Measurements from ENCODE around the gene RAPGEF4.
A peak's percentile ranks its signal among the peaks of the same experiment; 100 is the strongest.

RAPGEF4 gene

DNA sequence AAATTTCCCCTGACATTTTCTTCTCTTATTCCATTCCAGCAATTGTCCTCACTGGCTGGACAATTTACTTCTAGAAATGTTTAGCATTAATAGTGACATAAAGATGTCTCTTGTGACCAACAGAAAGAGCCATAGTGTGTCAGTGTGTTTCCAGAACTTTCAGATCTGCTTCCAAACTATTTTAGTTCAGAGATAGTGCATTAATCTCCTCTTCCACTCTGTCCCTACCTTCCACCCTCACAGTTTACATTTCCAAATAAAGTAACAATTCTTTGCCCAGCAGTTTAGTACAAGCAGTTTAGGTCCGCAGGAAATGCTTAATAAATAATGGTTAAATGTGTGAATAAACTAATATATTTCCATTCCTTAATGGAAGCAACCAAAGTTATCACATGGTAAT lies 24.5 kb upstream of the RAPGEF4 start:
- H3K4me1 Mint-ChIP-seq (ENCODE audit: low read depth): no peaks in the 10 kb centered on the region
- no peaks in the 10 kb centered on the region for H3K9me3 Mint-ChIP-seq
- H3K27ac Mint-ChIP-seq: no peak overlapping the region
- H3K4me3 Mint-ChIP-seq: no peak overlapping the region
- peaks cover 18% of the 10 kb centered on the region for H3K27me3 Mint-ChIP-seq (ENCODE audit: low read depth)
- DNase-seq (ENCODE audit: low spot score): no peak
- H3K36me3 Mint-ChIP-seq (ENCODE audit: low read depth): no peaks in the 10 kb centered on the region

DNA sequence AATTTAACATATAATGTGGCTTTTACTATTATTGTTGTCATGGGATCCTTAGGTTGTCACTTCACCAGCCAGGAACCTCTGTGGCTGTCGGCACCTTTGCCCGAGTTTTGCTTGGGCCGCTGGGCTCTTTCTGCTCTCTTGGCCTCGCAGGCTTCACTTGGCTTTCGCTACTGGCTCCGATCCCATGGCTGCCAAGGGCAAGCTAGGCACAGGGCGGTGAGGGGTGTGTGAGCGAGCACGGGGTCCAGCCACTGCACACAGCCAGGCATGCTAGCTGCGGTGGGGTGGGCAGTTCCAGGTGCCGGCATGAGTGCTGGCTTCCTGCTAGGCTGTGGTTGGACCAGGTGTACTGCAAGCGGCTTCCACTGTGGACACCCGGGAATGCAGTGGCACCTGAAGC lies 23.4 kb upstream of the RAPGEF4 start:
- H3K4me1 Mint-ChIP-seq (ENCODE audit: low read depth): no peaks in the 10 kb centered on the region
- H3K36me3 Mint-ChIP-seq (ENCODE audit: low read depth): no peaks in the 10 kb centered on the region
- H3K4me3 Mint-ChIP-seq: no peak overlapping the region
- H3K9me3 Mint-ChIP-seq: no peaks in the 10 kb centered on the region
- peaks cover 15% of the 10 kb centered on the region for H3K27me3 Mint-ChIP-seq (ENCODE audit: low read depth)
- DNase-seq (ENCODE audit: low spot score): no peak
- H3K27ac Mint-ChIP-seq: no peak overlapping the region

DNA sequence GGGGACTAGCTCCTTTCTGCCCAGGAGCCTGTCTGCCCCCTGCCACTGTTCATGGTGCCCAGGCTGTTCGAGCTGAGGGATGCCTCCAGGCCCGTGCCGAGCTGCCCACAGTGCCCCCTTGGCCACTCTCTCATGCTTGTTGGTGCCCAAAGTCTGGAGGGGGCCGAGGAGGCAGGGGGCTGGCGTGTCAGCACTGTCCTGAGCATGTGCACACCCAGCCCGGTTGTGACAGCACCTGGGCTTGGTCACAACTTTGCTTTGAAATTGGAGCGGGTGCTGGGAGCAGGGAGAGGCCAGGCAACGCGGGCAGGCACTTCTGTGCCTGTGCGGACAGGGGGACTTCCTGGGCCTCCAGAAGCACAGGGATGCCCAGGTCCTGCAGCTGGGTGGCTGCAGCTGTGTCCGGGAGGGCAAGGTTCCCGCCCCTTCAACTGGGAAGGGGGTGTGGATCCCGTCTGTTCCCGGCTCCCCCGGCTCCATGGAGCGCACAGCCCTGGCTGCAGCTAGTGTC lies 22.2 kb upstream of the RAPGEF4 start:
- Mint-ChIP-seq H3K4me1 (ENCODE audit: low read depth) (no peaks in the 10 kb centered on the region), H3K4me3 (no peak overlapping the region), H3K9me3 (no peaks in the 10 kb centered on the region), H3K36me3 (ENCODE audit: low read depth) (no peaks in the 10 kb centered on the region), H3K27me3 (ENCODE audit: low read depth) (peaks cover 6% of the 10 kb centered on the region), H3K27ac (no peak overlapping the region)
- DNase-seq (ENCODE audit: low spot score): no peak

- peaks cover 11% of the 10 kb centered on the region for H3K27me3 Mint-ChIP-seq (ENCODE audit: low read depth)
- no peaks in the 10 kb centered on the region for H3K4me1 Mint-ChIP-seq (ENCODE audit: low read depth)
- no peaks in the 10 kb centered on the region for H3K9me3 Mint-ChIP-seq
Measured at GRCh38 chr2:172722481-172722880, 13.2 kb upstream of the RAPGEF4 start.

DNA sequence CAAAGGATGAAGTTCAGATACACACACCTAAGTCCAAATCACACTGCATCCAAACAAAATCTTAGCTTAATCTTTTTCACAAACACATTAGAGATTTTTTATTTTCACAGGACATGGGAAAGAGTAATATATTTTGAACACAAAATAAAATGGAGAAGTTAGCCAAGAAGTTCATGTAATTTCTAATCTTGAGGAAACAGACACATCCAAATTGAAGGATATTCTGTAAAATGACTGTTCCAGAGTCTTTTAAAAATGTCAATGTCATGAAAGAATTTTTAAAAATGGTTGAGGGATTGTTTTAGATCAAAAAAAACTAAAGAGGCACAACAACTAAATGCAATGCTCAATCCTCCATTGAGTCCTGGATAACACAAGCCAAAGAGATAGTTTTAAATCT lies 12.4 kb upstream of the RAPGEF4 start:
- H3K27ac Mint-ChIP-seq: no peak overlapping the region
- H3K4me1 Mint-ChIP-seq (ENCODE audit: low read depth): no peaks in the 10 kb centered on the region
- H3K9me3 Mint-ChIP-seq: no peaks in the 10 kb centered on the region
- no peaks in the 10 kb centered on the region for H3K36me3 Mint-ChIP-seq (ENCODE audit: low read depth)
- H3K4me3 Mint-ChIP-seq: no peak overlapping the region
- H3K27me3 Mint-ChIP-seq (ENCODE audit: low read depth): peaks cover 12% of the 10 kb centered on the region
- DNase-seq (ENCODE audit: low spot score): no peak

More at GRCh38 chr2:172722481-172722880, 13.2 kb upstream of the RAPGEF4 start:
- no peak overlapping the region for H3K4me3 Mint-ChIP-seq
- no peak overlapping the region for H3K27ac Mint-ChIP-seq
- H3K36me3 Mint-ChIP-seq (ENCODE audit: low read depth): no peaks in the 10 kb centered on the region
- DNase-seq (ENCODE audit: low spot score): no peak

DNA sequence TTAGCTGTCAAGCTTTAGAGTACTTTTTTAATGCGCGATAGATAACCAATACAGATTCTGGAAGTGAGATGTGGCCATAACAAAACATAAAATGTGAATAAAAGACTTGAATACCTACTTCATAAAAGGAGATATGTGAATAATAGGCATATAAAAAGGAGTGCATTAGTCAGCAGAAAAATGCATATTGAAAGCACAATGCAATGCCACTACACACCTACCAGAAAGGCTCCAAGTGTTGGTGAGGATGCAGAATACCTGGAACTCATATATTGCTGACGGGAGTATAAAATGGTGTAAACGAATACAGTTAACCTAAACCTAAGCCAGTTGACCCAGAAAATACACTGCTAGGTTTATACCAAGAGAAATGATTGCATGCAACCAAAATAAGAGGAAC lies 10.9 kb upstream of the RAPGEF4 start:
- Mint-ChIP-seq H3K27ac (no peak overlapping the region), H3K4me3 (no peak overlapping the region), H3K36me3 (ENCODE audit: low read depth) (no peaks in the 10 kb centered on the region), H3K27me3 (ENCODE audit: low read depth) (peaks cover 13% of the 10 kb centered on the region), H3K9me3 (no peaks in the 10 kb centered on the region), H3K4me1 (ENCODE audit: low read depth) (no peaks in the 10 kb centered on the region)
- no peak for DNase-seq (ENCODE audit: low spot score)

DNA sequence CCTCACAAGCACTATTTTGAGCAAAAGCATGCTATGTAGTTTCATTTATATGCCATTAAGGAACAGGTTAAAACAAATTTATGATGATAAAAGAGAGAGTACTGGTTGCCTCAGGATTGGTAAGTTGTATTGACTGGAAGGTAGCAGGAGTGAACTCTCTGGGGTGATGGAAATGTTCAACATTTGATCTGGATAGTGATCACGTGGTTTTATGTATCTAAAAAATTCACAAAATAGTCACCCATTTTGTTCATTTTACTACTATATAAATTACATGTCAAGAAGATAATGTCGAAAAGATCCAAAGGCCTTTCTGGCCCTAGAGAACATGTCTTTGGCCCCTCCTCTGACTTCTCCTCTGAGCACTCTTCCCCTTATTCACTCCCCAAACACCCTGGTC lies 10.4 kb upstream of the RAPGEF4 start:
- Mint-ChIP-seq H3K36me3 (ENCODE audit: low read depth) (no peaks in the 10 kb centered on the region), H3K27me3 (ENCODE audit: low read depth) (peaks cover 16% of the 10 kb centered on the region), H3K27ac (no peak overlapping the region), H3K9me3 (no peaks in the 10 kb centered on the region), H3K4me3 (no peak overlapping the region), H3K4me1 (ENCODE audit: low read depth) (no peaks in the 10 kb centered on the region)
- no peak for DNase-seq (ENCODE audit: low spot score)

- H3K27me3 Mint-ChIP-seq (ENCODE audit: low read depth): peaks cover 16% of the 10 kb centered on the region
- no peaks in the 10 kb centered on the region for H3K9me3 Mint-ChIP-seq
- no peaks in the 10 kb centered on the region for H3K36me3 Mint-ChIP-seq (ENCODE audit: low read depth)
- DNase-seq (ENCODE audit: low spot score): no peak
- no peaks in the 10 kb centered on the region for H3K4me1 Mint-ChIP-seq (ENCODE audit: low read depth)
- H3K27ac Mint-ChIP-seq: no peak overlapping the region
- H3K4me3 Mint-ChIP-seq: no peak overlapping the region
Measured at GRCh38 chr2:172725746-172726145, 9.9 kb upstream of the RAPGEF4 start.

DNA sequence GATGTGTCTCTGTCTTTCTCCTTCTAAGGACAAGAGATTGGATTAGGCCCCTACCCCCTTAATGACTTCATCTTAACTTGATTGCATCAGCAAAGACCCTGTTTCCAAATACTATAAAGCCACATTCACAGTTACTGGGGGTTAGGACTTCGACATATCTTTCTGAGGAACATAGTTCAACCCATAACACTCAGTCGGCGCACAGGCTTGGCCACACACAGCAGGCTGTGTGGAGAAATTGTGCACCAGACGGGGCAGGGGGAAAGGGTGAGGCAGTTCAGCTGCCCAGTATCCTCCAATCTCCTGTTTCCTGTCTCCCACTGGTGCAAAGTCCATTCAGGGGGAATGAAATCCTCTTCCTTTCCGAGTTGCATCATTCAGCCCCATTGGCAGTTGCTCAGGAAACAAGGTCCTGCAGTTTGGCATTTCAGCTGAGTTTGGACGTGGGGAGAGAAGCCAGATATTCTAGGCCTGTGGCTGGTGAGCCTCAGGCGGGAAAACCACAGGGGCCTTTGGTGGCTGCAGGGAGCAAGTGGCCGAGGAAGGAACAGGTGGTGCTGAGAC lies 9.4 kb upstream of the RAPGEF4 start:
- Mint-ChIP-seq H3K4me3 (no peak overlapping the region), H3K27ac (no peak overlapping the region), H3K4me1 (ENCODE audit: low read depth) (no peaks in the 10 kb centered on the region), H3K27me3 (ENCODE audit: low read depth) (peaks cover 19% of the 10 kb centered on the region), H3K36me3 (ENCODE audit: low read depth) (no peaks in the 10 kb centered on the region), H3K9me3 (no peaks in the 10 kb centered on the region)
- DNase-seq (ENCODE audit: low spot score): no peak

- Mint-ChIP-seq H3K27ac (no peak overlapping the region), H3K4me1 (ENCODE audit: low read depth) (no peaks in the 10 kb centered on the region), H3K9me3 (no peaks in the 10 kb centered on the region), H3K27me3 (ENCODE audit: low read depth) (peaks cover 44% of the 10 kb centered on the region), H3K4me3 (no peak overlapping the region), H3K36me3 (ENCODE audit: low read depth) (no peaks in the 10 kb centered on the region)
- DNase-seq (ENCODE audit: low spot score): no peak
Measured at GRCh38 chr2:172730411-172730810, 5.2 kb upstream of the RAPGEF4 start.

GRCh38 chr2:172734711-172735581 lies 699 bp upstream of the RAPGEF4 start:
- Mint-ChIP-seq H3K36me3 (ENCODE audit: low read depth) (no peaks in the 10 kb centered on the region), H3K27ac (peak overlapping the region; percentile 12), H3K9me3 (no peaks in the 10 kb centered on the region), H3K27me3 (ENCODE audit: low read depth) (peaks cover 71% of the 10 kb centered on the region), H3K4me1 (ENCODE audit: low read depth) (peaks cover 4% of the 10 kb centered on the region), H3K4me3 (peak overlapping the region; percentile 33)
- DNase-seq (ENCODE audit: low spot score): no peak

DNA sequence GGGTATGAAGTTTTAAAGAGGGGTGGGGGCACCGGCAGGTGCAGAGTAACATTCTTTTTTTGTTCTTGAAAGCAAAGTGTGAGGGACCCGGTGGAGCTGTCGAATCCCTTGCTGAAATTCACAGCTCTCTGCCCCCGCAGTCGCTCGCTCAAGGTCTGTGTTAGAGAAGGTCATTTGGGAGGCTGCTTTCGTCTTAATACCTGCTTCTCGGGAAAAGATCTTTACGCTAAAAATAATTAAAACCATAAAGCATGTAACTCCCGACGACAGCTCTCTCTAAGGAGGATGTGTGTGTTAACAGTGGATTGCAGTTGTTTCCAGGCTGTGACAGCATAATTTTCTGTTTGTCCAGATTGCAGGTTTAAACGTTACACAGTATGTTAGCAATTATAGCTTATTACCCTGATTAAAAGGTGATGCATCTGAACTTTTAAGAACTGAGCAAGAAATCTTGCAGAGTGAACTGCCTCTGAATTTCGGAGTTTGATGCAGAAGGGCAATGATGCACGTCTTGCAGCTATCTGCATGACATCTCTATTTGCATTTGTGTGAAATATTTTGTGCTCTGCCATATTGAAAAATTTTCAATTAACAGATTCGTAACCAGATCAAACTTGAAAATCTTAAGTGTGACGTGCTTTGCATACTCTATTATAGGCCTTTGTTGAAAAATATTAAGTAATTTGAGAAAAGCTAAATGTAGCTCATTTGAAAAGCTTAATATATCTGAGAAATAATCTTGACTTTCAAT lies 954 bp downstream of the RAPGEF4 start:
- H3K27me3 Mint-ChIP-seq (ENCODE audit: low read depth): peaks cover 62% of the 10 kb centered on the region
- H3K36me3 Mint-ChIP-seq (ENCODE audit: low read depth): no peaks in the 10 kb centered on the region
- no peak for DNase-seq (ENCODE audit: low spot score)
- peaks cover 4% of the 10 kb centered on the region for H3K4me1 Mint-ChIP-seq (ENCODE audit: low read depth)
- peak overlapping the region; percentile 53 for H3K4me3 Mint-ChIP-seq
- no peaks in the 10 kb centered on the region for H3K9me3 Mint-ChIP-seq
- no peak overlapping the region for H3K27ac Mint-ChIP-seq

- H3K27me3 Mint-ChIP-seq (ENCODE audit: low read depth): peaks cover 45% of the 10 kb centered on the region
- DNase-seq (ENCODE audit: low spot score): no peak
Measured at GRCh38 chr2:172739661-172740266, 4.1 kb downstream of the RAPGEF4 start.

DNA sequence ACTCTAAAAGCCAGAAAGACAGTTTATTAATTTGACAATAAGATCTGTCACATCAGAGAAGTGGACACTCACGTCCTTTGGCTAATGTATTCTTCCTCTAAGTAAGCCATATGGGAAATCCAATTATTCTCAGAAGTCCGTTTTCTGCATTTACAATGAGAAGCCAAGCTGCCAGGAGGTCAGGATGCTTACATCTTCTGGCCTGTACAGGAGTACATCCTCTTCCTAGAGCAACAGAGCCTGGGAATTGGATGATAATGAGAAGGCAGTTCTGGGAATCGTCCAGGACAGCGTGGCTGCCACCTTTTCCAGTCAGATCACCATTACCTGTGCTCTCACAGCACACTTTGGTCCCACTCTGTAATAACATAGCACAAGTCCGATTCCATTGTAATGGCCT lies 5.2 kb downstream of the RAPGEF4 start:
- Mint-ChIP-seq H3K27me3 (ENCODE audit: low read depth) (peaks cover 40% of the 10 kb centered on the region), H3K9me3 (peaks cover 7% of the 10 kb centered on the region), H3K36me3 (ENCODE audit: low read depth) (no peaks in the 10 kb centered on the region), H3K27ac (no peak overlapping the region), H3K4me3 (no peak overlapping the region), H3K4me1 (ENCODE audit: low read depth) (peaks cover 4% of the 10 kb centered on the region)
- no peak for DNase-seq (ENCODE audit: low spot score)

More at GRCh38 chr2:172739661-172740266, 4.1 kb downstream of the RAPGEF4 start:
- H3K36me3 Mint-ChIP-seq (ENCODE audit: low read depth): no peaks in the 10 kb centered on the region
- peaks cover 4% of the 10 kb centered on the region for H3K4me1 Mint-ChIP-seq (ENCODE audit: low read depth)
- no peak overlapping the region for H3K27ac Mint-ChIP-seq
- H3K9me3 Mint-ChIP-seq: peaks cover 7% of the 10 kb centered on the region
- no peak overlapping the region for H3K4me3 Mint-ChIP-seq

All from T-helper 2 cell treated with Interferon-gamma antibody and Interleukin-4, amounts not matched to agents 5 μg/mL and 100 μg/mL, for 36 hours (primary cell).